ENCODE measurements around the gene DUXA. TPM values are rescaled to one million over a fixed set of nuclear protein-coding genes. Genes with fewer than 3 reads are reported as not detected.

The DUXA gene
- total RNA-seq, 4 donors from 2014 or later = not detected

- no peak overlapping the region for H3K4me3 ChIP-seq
Measured at GRCh38 chr19:57105976-57106721, 61.1 kb downstream of the DUXA start.

More at GRCh38 chr19:57105976-57106721, 61.1 kb downstream of the DUXA start:
- no peaks in the 10 kb centered on the region for H3K36me3 ChIP-seq
- peaks cover 0 to 6% of the 10 kb centered on the region in 2 donors for H3K9me3 ChIP-seq
- H3K27ac ChIP-seq = no peak overlapping the region
- no peak for TF ChIP-seq POLR2A (IDR thresholded peaks at IDR 0.05)
- TF ChIP-seq, protein P1, sequence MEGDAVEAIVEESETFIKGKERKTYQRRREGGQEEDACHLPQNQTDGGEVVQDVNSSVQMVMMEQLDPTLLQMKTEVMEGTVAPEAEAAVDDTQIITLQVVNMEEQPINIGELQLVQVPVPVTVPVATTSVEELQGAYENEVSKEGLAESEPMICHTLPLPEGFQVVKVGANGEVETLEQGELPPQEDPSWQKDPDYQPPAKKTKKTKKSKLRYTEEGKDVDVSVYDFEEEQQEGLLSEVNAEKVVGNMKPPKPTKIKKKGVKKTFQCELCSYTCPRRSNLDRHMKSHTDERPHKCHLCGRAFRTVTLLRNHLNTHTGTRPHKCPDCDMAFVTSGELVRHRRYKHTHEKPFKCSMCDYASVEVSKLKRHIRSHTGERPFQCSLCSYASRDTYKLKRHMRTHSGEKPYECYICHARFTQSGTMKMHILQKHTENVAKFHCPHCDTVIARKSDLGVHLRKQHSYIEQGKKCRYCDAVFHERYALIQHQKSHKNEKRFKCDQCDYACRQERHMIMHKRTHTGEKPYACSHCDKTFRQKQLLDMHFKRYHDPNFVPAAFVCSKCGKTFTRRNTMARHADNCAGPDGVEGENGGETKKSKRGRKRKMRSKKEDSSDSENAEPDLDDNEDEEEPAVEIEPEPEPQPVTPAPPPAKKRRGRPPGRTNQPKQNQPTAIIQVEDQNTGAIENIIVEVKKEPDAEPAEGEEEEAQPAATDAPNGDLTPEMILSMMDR (IDR thresholded peaks at IDR 0.05) = no peak
- H3K27me3 ChIP-seq = peaks cover 4 to 9% of the 10 kb centered on the region in 2 donors
- no peaks in the 10 kb centered on the region for H3K4me1 ChIP-seq
- intact Hi-C loops (cut with DNase I; ENCODE audit: low total_unique reads) = no loop called here
- no peak for DNase-seq

Small RNA genes within 50 kb of the gene (small RNA-seq; reads per million reads assigned to genes)
- not detected for gene AC025588.3

Other genes with a start within 250 kb of the DUXA start
- gene USP29, start 47.5 kb downstream of the DUXA start, total RNA-seq = under 1 TPM in 1 of 4 donors, not detected in 3; 0.21 TPM
- not detected for gene ZIM3, start 22.3 kb downstream of the DUXA start, total RNA-seq
- 100 to 1,000 TPM in 1 of 4 donors, 10 to 100 TPM in 3; 16.8 to 109 (median 44.0) TPM for gene ZNF264, start 24.0 kb upstream of the DUXA start, total RNA-seq
- gene AURKC, start 63.5 kb upstream of the DUXA start, total RNA-seq = 1 to 10 TPM in 1 of 4 donors, not detected in 3; 1.5 TPM
- gene ZNF805, start 73.1 kb upstream of the DUXA start, total RNA-seq = 10 to 100 TPM in 3 of 4 donors, 1 to 10 TPM in 1; 2.1 to 65.3 (median 18.9) TPM
- 100 to 1,000 TPM in 1 of 4 donors, 10 to 100 TPM in 3; 43.2 to 204 (median 68.7) TPM for gene ZNF460, start 113.0 kb upstream of the DUXA start, total RNA-seq
- gene ZNF543, start 153.0 kb upstream of the DUXA start, total RNA-seq = 10 to 100 TPM in 2 of 4 donors, 1 to 10 TPM in 2; 5.9 to 31.2 (median 10.2) TPM
- gene ZNF304, start 183.8 kb upstream of the DUXA start, total RNA-seq = 10 to 100 TPM in 2 of 4 donors, 1 to 10 TPM in 2; 4.1 to 25.0 (median 8.3) TPM
- gene TRAPPC2B, start 196.1 kb upstream of the DUXA start, total RNA-seq = 10 to 100 TPM in 2 of 4 donors, 1 to 10 TPM in 1, not detected in 1; 2.0 to 21.0 (median 10.6) TPM
- gene ZNF547, start 196.1 kb upstream of the DUXA start, total RNA-seq = 1 to 10 TPM in 2 of 4 donors, not detected in 2; 2.1 to 5.7 TPM
- 10 to 100 TPM; 12.6 to 77.9 (median 53.1) TPM for gene ZNF548, start 222.4 kb upstream of the DUXA start, total RNA-seq
- gene ZNF17, start 243.7 kb upstream of the DUXA start, total RNA-seq = 10 to 100 TPM; 14.9 to 41.6 (median 18.9) TPM

Measured in uterus (tissue), 4 donors.